Activated B cell treated with CpG ODN at 0.5 μM for 24 hours (primary cell): ENCODE measurements around the gene SLC38A5. TPM values are rescaled to one million over a fixed set of nuclear protein-coding genes. Genes with fewer than 3 reads are reported as not detected.

ENCODE experiments used
- ATAC-seq: fragments of 200-7000 bp; cut with Tn5 transposase; one replicate; pipeline ENCODE4 v1.10.0; 2021; ENCODE audit warnings: low read depth, mild to moderate bottlenecking, moderate library complexity
- CTCF ChIA-PET: fragments of 350-600 bp; sonication (Branson Sonifier 250); formaldehyde crosslinking; loops from one replicate; lab custom pipeline; 2021; ENCODE audit warnings: antibody characterized with exemption; lab: Charles Lee
- POLR2A ChIA-PET: fragments of 350-600 bp; sonication (Branson Sonifier 250); formaldehyde crosslinking; loops from one replicate; lab custom pipeline; 2021; ENCODE audit warnings: antibody characterized with exemption; lab: Charles Lee
- DNase-seq: peaks from one replicate; pipeline ENCODE4 v3.0.0; 2022
- H3K27ac Mint-ChIP-seq: one replicate; pipeline ENCODE4 v1.8.0; 2020; ENCODE audit warnings: mixed read lengths
- H3K27me3 Mint-ChIP-seq: one replicate; pipeline ENCODE4 v1.8.0; 2021; ENCODE audit warnings: mixed read lengths
- H3K36me3 Mint-ChIP-seq: one replicate; pipeline ENCODE4 v1.8.0; 2021; ENCODE audit warnings: low read depth, mixed read lengths
- H3K4me1 Mint-ChIP-seq: one replicate; pipeline ENCODE4 v1.8.0; 2021; ENCODE audit warnings: mixed read lengths
- H3K4me3 Mint-ChIP-seq: one replicate; pipeline ENCODE4 v1.8.0; 2020; ENCODE audit warnings: mild to moderate bottlenecking, mixed read lengths
- H3K9me3 Mint-ChIP-seq: one replicate; pipeline ENCODE4 v1.8.0; 2020; ENCODE audit warnings: mixed read lengths
- CTCF ChIP-seq: fragments of 200-600 bp; IDR thresholded peaks from one replicate; pipeline ENCODE4 v1.8.0; 2022; ENCODE audit warnings: antibody characterized with exemption, mild to moderate bottlenecking
- intact Hi-C: fragments of 100-400 bp; cut with micrococcal nuclease; formaldehyde crosslinking; loops from one replicate; pipeline ENCODE4 v1.15.1; 2024
- total RNA-seq: library from RNA; stranded (reverse); gene quantifications from 2 replicates; pipeline ENCODE4 v1.2.3, GENCODE V29; 2022

The SLC38A5 gene
- total RNA-seq, 1 donor from 2014 or later = 23.5 TPM

- DNase-seq (peak; percentile 70), ATAC-seq (peak; percentile 87)
- no peaks in the 10 kb centered on the region for H3K27me3 Mint-ChIP-seq
- no peaks in the 10 kb centered on the region for H3K9me3 Mint-ChIP-seq
- ChIA-PET CTCF (no interaction called here), POLR2A (interaction anchor here (0.7 to 1.0 kb wide), 2 partner anchors 32 to 98 kb away, joined by 3 read pairs; partner anchors contain the start of gene RBM3)
- H3K4me1 Mint-ChIP-seq = peaks cover 23% of the 10 kb centered on the region
- H3K36me3 Mint-ChIP-seq = peaks cover 32% of the 10 kb centered on the region
- peak within 1 kb of the TSS; percentile 89 for H3K4me3 Mint-ChIP-seq
- TF ChIP-seq CTCF = no peak
- intact Hi-C loops = loop anchor here (1.0 to 5.0 kb wide), 8 partner anchors 32 to 824 kb away; partner anchors contain the start of genes EBP, ELK1, HDAC6 and PORCN
- H3K27ac Mint-ChIP-seq = peak within 1 kb of the TSS; percentile 93
Observed at GRCh38 chrX:48475774-48476577, 5.9 kb upstream of the SLC38A5 start, which contains the start of gene FTSJ1. FTSJ1 (plus strand) TSS chrX:48476199; CDS start chrX:48478048, 1,849 bp downstream.

- intact Hi-C loops = loop anchor here (1.0 to 5.0 kb wide), 3 partner anchors 99 to 823 kb away; partner anchors contain the start of genes ELK1, HDAC6 and RBM3
- Mint-ChIP-seq H3K27me3 (no peaks in the 10 kb centered on the region), H3K36me3 (peaks cover 26% of the 10 kb centered on the region), H3K9me3 (no peaks in the 10 kb centered on the region), H3K27ac (peak overlapping the region; percentile 93), H3K4me1 (peaks cover 23% of the 10 kb centered on the region), H3K4me3 (peak overlapping the region; percentile 89)
- ChIA-PET CTCF (no interaction called here), POLR2A (interaction anchor here (0.7 to 1.7 kb wide), 4 partner anchors 33 to 99 kb away, joined by 3 to 6 read pairs (median 4); partner anchors contain the start of genes PORCN and RBM3)
- no peak for TF ChIP-seq CTCF
- DNase-seq = no peak
- no peak for ATAC-seq
Observed at GRCh38 chrX:48475296-48475695, 5.2 kb upstream of the SLC38A5 start.

- no peak for TF ChIP-seq CTCF
- ChIA-PET CTCF (interaction anchor here (0.8 kb wide), 1 partner anchor 33 kb away, joined by 4 read pairs; no protein-coding TSS in a partner anchor), POLR2A (interaction anchor here (1.1 to 1.7 kb wide), 2 partner anchors 34 to 65 kb away, joined by 6 read pairs; partner anchors contain the start of gene PORCN)
- Mint-ChIP-seq H3K36me3 (peaks cover 24% of the 10 kb centered on the region), H3K4me1 (peaks cover 25% of the 10 kb centered on the region), H3K9me3 (no peaks in the 10 kb centered on the region), H3K27ac (no peak overlapping the region), H3K4me3 (no peak overlapping the region), H3K27me3 (no peaks in the 10 kb centered on the region)
- intact Hi-C loops = no loop called here
- DNase-seq = no peak
- ATAC-seq = no peak
Observed at GRCh38 chrX:48474581-48474980, 4.5 kb upstream of the SLC38A5 start.

- no peak for DNase-seq
- H3K36me3 Mint-ChIP-seq = peaks cover 21% of the 10 kb centered on the region
- H3K27me3 Mint-ChIP-seq = no peaks in the 10 kb centered on the region
- TF ChIP-seq CTCF = no peak
- ChIA-PET CTCF (interaction anchor here (0.8 to 1.1 kb wide), 2 partner anchors 34 to 66 kb away, joined by 4 read pairs; no protein-coding TSS in a partner anchor), POLR2A (interaction anchor here (1.1 to 1.7 kb wide), 2 partner anchors 34 to 66 kb away, joined by 6 read pairs; partner anchors contain the start of gene PORCN)
- H3K27ac Mint-ChIP-seq = no peak overlapping the region
- intact Hi-C loops = no loop called here
- peaks cover 28% of the 10 kb centered on the region for H3K4me1 Mint-ChIP-seq
- no peaks in the 10 kb centered on the region for H3K9me3 Mint-ChIP-seq
- no peak overlapping the region for H3K4me3 Mint-ChIP-seq
- ATAC-seq = no peak
Observed at GRCh38 chrX:48474127-48474526, 4.1 kb upstream of the SLC38A5 start.

- ChIA-PET CTCF (interaction anchor here (1.1 kb wide), 1 partner anchor 66 kb away, joined by 4 read pairs; no protein-coding TSS in a partner anchor), POLR2A (interaction anchor here (1.7 kb wide), 1 partner anchor 66 kb away, joined by 6 read pairs; no protein-coding TSS in a partner anchor)
- intact Hi-C loops = no loop called here
- H3K9me3 Mint-ChIP-seq = no peaks in the 10 kb centered on the region
- TF ChIP-seq CTCF = no peak
- H3K4me1 Mint-ChIP-seq = peaks cover 28% of the 10 kb centered on the region
- H3K4me3 Mint-ChIP-seq = no peak overlapping the region
- H3K27ac Mint-ChIP-seq = no peak overlapping the region
- DNase-seq (no peak), ATAC-seq (no peak)
- peaks cover 22% of the 10 kb centered on the region for H3K36me3 Mint-ChIP-seq
- no peaks in the 10 kb centered on the region for H3K27me3 Mint-ChIP-seq
Observed at GRCh38 chrX:48473704-48473990, 3.6 kb upstream of the SLC38A5 start.
